HG03558 (cell line): ENCODE results near the gene TAS2R16.

ENCODE experiments used
- ATAC-seq: cut with Tn5 transposase; IDR thresholded peaks from one replicate; pipeline ENCODE4 v1.9.1; 2021; ENCODE audit warnings: moderate number of reproducible peaks; ENCODE audit not compliant: unreplicated experiment; ENCODE audit errors: extremely low read depth

TAS2R16 gene, protein sequence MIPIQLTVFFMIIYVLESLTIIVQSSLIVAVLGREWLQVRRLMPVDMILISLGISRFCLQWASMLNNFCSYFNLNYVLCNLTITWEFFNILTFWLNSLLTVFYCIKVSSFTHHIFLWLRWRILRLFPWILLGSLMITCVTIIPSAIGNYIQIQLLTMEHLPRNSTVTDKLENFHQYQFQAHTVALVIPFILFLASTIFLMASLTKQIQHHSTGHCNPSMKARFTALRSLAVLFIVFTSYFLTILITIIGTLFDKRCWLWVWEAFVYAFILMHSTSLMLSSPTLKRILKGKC

DNA sequence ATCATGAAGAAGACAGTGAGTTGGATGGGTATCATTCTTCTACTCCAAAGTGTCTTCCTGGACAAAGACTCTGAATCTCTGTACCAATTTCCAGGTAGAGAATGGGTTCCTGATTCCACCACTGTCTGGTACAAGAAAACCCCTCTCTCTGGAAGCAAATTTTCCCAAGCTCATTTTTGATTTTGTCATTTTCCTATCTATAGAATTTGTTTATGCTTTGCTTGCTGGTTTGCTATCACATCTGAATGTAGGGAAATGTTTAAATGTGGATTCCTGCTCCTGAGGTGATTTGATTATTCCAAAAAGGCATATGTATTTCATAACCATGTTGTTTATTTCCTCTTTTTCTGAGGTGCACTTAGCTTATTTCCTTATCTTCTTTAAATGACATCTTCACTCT, at the start of gene TAS2R16:
Gene TAS2R16 (minus strand): TSS at position 101 of the 400 bp plus-strand sequence. CDS start 66 bp downstream, at position 35.
- ATAC-seq: no peak

DNA sequence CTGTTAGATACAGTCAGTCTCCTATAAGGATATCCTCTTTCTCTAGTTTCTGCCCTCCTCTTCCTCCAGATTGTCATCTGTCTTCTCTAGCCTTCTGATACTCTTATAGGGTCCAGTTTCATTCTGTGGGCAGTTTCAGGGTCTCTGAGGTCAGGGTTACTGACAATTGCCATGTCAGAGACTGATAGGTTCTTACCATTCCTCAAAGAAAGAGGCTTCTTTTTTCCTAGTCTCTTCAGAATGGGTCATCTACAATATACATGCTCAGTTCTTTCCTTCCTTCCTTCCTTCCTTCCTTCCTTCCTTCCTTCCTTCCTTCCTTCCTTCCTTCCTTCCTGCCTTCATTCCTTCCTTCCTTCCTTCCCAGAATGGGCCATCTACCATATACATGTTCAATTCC, 48.1 kb upstream of the TAS2R16 start:
- ATAC-seq: no peak

DNA sequence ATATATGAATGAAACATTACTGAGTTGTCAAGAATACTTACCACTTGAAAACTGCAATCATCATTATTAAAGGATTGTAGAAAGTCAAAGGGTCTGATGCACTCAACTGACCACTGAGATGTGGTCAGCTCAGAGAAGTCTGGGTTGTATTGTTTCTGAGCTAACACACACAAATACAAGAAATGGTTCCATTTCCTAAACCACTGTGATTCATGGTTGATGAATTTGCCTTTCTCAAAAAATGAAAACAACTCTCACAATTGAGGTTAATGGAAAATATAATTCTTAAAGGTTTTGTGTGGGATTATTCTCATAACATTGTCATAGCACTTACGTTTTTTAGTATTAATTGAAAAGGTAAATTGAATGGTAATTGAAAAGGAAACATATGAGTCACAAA, 45.6 kb upstream of the TAS2R16 start:
- ATAC-seq: no peak

DNA sequence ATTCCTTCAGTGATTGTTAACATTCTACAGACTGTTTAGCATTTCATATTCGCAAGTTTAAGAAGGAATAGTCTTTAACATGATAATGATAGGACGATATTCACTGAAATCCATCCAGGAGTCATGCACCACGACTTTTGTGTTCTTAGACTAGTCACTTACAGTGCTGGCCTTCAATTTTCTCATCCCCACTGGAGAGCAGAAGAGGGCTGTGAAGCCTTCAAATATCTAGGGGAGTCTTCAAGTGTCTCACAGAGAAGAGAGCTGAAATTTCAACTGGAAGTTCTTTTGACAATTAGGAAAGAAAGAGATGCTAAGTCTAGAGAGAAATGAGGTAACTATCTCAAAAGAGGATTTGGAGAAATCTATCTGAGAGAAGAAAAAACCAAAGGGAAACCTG, 43.8 kb upstream of the TAS2R16 start:
- ATAC-seq: no peak

DNA sequence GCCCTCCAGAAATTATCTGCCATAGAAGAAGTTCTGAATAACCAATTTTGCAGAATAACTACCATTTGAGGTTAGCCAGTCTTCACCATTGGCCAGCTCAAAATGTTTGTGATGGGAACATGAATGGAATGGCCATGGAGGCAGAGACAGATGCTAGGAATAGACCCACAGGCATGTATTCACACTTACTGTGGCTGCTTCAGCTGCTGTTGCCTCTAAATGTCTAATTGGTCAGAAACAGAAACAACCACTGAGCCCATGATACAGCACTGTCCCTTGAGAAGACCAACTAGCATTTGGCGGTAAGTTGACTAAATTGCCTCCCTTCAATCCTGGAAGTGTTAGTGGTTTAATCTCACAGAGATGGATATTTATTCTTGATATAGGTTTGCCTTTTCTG, 38.6 kb upstream of the TAS2R16 start:
- ATAC-seq: no peak

DNA sequence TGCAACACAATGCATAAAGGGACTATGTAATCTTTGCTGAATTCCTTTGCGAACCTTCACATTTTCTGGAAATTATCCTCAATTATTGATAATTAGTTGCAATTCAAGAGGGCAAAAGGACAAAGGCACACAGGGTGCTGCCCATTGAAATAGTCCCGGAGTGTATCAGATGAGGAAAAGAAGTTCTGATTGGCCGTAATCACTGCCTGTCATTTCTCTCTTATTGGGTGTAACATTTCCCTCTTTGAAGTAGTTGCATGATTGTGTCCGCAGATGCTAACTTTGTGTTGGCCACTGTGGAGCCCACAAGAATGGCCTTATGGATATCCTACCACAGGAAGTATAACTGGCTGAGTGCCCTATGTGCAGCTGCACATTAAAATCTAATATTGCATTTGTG, 35.1 kb upstream of the TAS2R16 start:
- ATAC-seq: no peak

DNA sequence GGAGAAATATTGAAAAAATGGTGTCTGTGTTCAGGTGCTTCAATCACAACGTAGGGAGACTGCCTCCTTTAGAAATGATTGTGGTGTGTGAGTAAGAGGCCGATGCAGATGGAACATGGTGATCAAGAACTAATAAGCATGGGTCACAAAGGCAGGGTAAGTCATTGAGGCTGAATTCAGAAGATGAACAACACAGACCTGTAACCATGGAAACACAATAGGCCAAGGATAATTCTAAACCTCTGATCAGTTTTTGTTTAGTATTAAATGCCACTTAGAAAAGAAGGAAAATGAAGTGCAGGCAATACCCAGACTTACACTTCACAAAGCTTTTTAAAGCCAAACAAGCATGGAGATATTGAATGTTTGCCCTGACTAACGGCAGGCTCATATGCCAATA, 32.8 kb upstream of the TAS2R16 start:
- no peak for ATAC-seq

DNA sequence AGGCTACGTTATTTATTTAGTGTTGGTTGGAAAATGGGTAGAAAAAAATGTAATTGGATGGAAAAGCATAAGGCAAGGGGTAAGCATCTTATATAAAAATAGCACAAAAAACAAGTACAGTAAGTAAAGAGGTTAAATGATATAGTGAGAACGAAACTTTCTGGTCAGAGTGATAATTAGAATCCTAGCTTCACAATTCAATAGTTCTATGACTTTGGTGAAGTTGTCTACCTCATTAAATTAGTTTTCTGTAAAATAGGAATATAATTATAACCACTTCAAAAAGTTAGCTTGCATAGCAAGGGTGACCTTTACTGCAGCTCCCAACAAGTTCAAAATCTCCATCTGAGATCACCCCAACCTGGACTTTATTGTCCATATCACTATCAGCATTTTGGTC, 30.8 kb upstream of the TAS2R16 start:
- no peak for ATAC-seq

DNA sequence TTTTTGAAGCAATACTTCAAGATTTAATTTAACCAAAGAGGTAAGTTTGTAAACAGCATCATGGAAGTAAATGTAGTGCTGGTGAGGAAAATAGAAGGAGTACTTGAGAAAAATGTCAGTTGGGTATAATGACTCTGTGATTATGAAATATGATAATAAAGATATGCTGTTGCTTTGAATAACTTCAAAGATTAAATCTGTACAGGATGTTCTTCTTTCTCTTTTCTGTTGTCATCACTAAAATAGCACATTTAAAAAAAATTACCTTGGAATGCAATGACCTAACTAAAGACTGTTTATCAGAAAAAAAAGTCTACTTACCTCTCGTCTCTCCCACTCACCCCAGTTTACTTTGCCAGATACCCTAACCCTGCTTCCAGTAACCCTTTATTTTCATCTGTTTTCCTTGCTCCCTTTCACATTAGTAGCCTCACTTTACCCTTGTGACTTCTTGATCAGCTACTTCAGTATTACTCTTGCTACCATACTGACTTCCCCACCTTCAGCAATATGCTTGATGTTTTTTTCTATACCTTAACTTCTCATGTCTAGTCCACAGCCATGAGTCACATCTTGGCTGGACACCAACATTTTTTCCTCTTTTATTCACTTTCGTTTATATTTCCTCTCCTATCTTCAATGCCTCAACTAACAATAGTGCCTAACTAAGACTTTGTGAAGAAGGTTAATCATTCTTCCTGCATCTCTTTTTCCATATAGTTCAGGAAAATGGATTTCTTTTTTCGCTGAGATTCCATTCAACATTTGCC, 29.7 kb upstream of the TAS2R16 start:
- no peak for ATAC-seq

DNA sequence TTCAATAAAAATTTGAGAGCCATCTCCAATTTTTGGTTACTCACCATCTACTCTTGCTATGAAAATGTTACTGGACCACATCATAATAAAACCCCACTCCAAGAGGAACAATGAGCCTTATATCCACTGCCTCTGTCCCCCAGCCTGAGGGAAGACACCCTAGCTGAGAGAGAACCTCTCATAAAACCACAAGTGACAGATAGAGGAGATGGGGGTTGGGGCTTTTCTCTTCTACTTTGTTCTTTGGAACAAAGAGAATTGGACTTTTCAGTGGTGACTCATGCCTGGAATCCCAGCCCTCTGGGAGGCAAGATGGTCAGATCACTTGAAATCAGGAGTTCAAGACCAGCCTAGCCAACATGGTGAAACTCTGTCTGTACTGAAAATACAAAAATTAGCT, 27.6 kb upstream of the TAS2R16 start:
- no peak for ATAC-seq

DNA sequence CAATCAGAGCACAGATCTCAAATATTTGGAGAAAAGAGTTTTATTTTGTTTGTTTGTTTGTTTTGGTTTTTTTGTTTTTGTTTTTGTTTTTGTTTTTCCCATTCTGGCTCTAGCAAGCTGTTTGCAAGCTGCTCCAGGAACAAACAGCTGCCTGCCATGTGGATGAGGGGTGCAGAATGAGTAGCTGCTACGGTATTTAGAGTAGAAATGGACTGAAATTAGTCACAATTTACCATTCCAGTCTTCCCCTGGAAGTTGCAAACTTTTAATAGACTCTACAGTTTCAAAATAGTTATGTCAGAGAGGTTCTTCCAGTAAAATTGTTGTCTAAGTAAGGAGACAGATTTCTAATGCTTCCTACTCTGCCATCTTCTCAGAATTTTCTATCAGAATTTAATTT, 27.1 kb upstream of the TAS2R16 start:
- no peak for ATAC-seq

DNA sequence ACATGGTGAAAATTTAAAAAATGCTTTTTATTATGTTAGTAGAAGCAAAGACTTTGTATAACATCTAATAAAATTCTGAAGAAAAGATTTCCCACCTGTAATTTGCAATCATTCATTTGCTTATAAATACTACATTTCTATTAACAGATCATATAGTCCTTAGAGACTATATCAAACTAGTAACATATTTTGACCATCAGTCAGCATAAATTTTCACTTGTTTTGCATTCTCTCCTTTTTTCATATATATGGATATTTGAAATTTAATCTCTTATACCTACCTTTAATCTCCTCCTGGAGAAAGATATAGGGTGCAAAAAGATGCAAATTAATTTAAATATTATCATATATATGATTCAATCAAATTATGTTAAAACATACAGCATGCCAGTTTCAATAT, 16.9 kb upstream of the TAS2R16 start:
- ATAC-seq: no peak

DNA sequence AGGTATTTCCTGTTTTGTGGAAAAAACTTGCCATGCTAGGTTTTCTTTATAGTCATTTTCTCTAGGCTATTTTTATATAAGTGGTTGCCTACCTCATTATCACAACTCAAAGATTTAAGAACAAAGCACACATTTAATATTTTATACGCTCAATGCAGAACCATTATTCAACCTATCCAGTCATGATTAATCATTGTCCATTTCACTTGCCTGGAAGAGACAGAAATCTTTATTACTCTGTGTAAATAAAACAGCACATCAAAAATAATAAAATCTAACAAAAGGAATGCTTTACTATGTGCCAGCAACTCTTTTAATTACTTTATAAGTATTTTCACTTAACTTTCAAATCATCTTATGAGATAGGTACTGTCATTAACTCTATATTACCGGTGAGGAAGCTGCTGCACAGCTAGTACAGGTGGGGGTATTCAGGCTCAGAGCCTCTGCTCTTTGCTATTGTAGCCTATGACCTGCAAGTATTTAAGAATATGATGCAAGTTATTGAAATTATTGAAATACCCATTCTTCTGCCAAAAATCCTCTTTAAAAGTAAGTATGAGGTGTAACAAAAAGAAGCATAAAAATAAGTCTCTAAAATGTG, 16.4 kb upstream of the TAS2R16 start:
- no peak for ATAC-seq

DNA sequence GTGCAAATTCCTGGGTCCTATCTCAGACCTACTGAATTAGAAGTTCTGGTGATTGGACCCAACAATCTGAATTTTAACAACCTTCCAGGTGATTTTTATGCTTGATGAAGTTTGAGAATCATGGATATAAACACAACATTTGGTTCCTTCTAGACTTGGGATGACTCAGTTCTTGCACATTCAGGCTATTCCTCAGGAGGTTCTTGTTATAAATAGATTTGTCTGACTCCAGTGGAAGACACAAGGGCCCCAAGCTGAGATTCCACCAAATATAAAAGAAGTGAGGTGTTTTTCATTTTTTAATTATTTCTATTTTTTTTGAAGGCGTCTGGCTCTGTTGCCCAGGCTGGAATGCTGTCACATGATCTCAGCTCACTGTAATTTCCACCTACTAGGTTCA, 9.4 kb upstream of the TAS2R16 start:
- ATAC-seq: no peak

DNA sequence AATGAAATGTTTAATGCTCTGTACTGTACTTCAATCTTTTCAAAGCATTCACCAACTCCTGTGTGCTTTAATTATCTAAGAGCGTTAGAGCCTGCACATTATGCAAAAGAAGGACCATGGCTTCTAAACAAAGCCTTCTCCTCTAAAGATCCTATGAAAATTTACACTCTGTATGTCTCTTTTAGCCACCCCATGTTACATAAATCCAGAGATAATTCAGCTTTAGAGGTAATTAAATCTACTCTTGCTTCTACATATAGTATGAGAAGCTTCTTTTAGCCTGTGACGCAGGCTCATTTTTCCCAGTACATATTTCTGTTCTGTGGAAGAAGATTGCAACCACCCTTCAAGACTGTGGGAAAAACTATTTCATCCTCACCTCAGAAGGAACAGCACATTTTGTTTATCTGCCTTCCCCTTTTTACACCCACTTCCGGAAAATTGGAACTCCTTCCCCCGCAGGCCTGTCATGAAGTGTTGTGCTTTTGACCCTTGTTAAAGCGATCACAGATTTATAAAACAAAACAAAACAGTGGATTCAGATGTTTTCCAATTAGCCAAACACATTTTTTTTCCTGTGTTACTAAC, 8.1 kb upstream of the TAS2R16 start:
- no peak for ATAC-seq

DNA sequence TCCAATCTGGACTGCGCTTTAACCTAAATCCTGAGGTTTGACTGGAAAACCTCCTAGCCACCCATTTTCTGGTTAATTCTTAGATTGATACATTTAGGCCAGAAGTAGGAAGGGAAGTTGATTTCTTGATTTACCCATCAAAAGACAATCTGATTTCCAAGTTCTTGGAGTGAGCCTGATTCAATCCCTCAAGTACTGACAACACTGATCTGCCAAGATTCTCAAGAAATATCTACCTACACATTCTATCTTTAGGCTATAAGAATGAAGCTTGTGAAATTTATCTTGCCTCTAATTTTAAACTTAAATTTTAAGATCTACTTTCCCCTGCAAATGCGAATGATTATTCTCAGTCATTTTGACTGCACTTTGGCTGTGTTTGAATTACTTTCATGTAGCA, 5.9 kb downstream of the TAS2R16 start:
- no peak for ATAC-seq

DNA sequence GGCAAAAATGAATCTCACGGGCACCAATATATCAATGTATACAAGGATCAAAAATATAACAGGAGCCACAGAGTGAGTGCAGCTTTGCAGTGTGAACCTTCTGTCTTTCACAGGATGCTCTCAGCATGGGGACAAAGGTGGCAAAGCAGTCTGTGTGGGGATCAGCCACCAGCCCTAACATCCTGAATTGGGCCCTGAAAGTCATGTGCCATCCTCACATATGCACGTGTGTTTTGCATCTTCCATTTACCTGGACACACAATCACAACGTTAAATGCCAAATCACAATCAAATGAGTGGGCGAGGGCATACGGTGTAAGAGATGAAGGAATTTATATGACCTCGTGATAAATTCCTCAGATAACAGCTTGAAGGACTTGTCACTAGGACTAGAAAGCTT, 6.5 kb downstream of the TAS2R16 start:
- no peak for ATAC-seq

DNA sequence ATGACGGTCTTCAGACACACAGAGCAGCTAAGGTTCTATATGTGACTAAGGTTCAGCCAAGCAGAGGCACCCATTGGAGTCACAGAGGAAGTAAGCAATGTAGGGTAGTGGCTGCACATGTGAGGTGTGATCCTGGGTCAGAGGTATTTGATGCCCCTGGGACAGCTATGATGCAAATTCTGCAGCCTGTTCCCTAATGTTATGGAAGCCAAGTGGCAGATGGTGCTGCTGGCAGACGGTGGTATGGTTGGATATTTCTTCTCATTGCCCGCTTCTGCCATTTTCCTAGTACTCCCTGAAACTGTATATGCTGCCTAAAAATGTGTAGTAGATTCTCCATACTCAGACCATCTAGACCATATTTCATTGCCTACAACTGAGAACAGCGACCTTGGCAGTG, 7.2 kb downstream of the TAS2R16 start:
- no peak for ATAC-seq

DNA sequence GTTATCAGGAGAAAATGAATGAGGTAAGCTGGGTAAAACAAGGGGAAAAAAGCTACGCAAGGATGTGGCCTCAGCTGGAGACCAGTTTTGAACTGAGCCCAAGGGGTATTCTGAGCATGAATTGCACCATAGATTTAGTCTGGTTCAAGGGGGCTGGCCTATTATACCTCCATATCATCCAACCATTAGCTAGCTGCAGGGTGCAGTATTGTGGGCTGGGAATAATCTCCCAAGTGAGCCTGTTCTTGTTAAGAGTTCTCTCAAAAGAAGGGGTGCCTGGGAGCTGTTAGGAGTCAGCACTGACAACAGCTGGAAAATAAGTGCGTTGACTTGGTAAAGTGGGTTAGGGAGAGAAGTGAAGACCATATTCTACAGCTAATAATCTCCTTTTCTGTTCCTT, 8.0 kb downstream of the TAS2R16 start:
- ATAC-seq: no peak

DNA sequence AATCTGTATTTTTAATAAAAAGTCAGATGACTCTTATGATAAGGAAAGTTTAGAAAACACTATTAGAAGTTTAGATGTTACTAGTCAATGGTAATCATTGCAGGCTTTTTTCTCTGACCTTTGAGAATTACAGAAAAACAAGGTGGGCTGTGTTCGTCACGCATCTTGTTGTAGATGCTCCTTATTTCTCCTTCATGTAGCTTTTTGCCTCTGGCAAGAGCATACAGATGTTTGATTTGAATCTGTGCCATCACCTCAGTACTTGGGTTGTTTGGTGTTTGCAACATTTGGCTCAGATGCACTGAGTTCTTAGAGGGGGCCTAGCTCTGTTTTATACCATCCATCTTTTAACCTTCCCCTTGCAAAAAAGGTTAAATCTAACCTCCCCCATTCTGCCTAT, 11.5 kb downstream of the TAS2R16 start:
- no peak for ATAC-seq

DNA sequence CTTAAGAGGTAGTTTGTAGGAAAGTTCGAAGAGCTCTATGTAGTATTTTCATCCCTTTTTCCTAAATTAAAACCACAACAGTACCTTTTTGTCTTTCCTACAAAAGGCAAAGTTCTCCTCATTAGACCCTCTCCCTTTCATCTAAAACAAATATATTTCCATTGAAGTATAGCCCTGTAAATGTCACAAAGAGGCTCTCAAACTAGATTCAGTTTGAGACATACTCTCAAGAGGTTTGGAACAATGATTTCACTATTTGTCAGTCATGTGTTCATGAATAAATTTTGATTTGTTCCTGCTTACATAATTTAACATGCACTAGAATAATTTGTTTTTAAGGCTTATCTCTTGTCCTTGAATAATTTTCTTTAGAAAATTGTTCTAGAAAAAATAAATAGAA, 12.2 kb downstream of the TAS2R16 start:
- no peak for ATAC-seq
